ENCODE measurements around the gene CYB561D1. TPM values are rescaled to one million over a fixed set of nuclear protein-coding genes. Genes with fewer than 3 reads are reported as not detected.

CYB561D1 gene
- total and polyA plus RNA-seq, 2 experiments from 2014 or later = 5.9 to 9.6 TPM

DNA sequence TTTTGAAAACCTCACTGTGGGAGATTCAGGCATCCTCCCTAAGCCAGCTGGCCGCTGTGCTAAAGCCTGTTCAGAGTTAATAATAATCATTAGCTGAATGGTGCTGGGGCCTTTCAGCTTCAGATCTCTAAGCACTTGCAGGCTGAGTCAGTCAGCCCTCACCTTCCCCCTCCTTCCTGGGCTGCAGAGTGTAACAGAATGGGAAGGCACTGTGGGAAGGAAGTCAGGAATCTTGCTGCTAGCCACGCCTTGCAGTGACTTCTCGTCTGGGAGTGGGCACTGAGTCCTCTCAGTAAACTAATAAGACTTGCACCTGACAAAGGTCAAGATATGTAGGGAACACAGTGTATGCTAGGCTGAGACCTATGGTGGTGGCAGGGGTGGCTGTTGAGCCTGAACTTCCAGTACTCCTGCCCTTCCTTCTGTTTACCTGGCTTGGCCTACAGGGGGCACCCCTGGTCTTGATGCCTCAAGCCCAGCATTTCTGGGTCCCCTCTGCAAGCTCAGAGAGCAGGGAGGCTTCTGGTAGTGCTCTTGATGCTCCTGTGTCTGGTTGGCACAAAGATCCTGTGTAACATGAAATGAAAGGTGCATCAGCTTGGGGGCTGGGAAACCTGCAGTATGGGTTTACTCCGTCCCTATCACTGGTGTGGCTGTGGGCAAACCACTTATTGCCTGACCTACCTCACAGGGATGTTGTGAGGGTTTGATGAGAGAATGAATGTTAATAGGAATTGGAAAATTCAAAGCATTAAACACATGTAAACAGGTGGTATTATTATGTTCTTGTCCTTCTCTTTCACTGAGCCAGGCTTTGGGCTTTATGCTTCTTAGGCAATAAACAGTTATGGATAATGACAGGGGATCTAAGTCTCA, 6.0 kb downstream of the CYB561D1 start:
- Histone ChIP-seq H4K20me1 (ENCODE audit: insufficient read depth) (no peaks in the 10 kb centered on the region), H3K9ac (no peak overlapping the region), H3K4me1 (ENCODE audit: insufficient read depth) (peaks cover 21% of the 10 kb centered on the region), H3K9me2 (ENCODE audit: insufficient read depth) (no peaks in the 10 kb centered on the region), H3K4me3 (no peak overlapping the region), H3K36me3 (ENCODE audit: low read depth) (0 out of 2 replicates have a peak, but pooled peaks cover 5% of the 10 kb centered on the region), H3K4me2 (ENCODE audit: unreplicated experiment) (no peak overlapping the region), H3K27me3 (replicated peaks; ENCODE audit: insufficient read depth) (no peaks in the 10 kb centered on the region), H3K79me2 (ENCODE audit: insufficient read depth) (peaks cover 20% of the 10 kb centered on the region), H3F3A (ENCODE audit: insufficient read depth) (peaks cover 10% of the 10 kb centered on the region; the same call in 1 of the 2 replicates), H3K27ac (no peak overlapping the region), H2AFZ (no peak overlapping the region), H3K9me3 (ENCODE audit: low read depth) (no peaks in the 10 kb centered on the region)
- TF ChIP-seq EZH2 (IDR thresholded peaks at IDR 0.05; ENCODE audit: insufficient read depth, poor library complexity, severe bottlenecking) = no peak
- TF ChIP-seq EZH2phosphoT487 (IDR thresholded peaks at IDR 0.05; ENCODE audit: insufficient read depth, low read depth) = no peak
- peak; percentile 60 for DNase-seq
- in situ Hi-C loops (cut with MboI) = no loop called here
- 70 to 73% methylated on average over 4 of the region's 4 CpGs for WGBS, 2 experiments (ENCODE audit: low coverage in 1 of 2, low lambda C conversion rate in 2 of 2, missing lambda C conversion rate in 2 of 2)

DNA sequence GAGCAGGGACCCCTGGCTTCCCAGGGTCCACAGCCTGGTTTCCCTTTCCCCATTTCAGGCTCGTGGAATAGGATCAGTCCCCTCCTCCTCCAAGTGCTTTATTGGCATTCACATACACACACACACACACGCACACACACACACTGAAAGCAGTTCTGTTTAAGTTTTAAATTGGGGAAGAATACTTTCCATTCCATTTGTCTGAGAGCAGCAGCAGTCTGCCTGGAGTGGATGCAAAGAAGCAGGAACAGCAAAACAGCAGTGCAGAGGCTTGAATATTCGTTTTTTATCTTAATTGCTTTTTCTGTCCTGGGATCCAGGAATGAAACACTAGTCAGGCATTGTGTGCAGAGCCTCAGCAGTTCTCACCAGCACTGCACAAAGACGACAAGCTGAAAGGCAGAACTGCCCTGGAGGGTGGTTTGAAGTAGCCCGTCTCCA, 7.1 kb downstream of the CYB561D1 start:
- peaks cover 21% of the 10 kb centered on the region for H3K4me1 ChIP-seq (ENCODE audit: insufficient read depth)
- in situ Hi-C loops (cut with MboI) = no loop called here
- H3K27me3 ChIP-seq (replicated peaks; ENCODE audit: insufficient read depth) = no peaks in the 10 kb centered on the region
- DNase-seq = peak; percentile 58
- 38 to 51% methylated on average over 5 of the region's 5 CpGs for WGBS, 2 experiments (ENCODE audit: low coverage in 1 of 2, low lambda C conversion rate in 2 of 2, missing lambda C conversion rate in 2 of 2)
- H3K9me3 ChIP-seq (ENCODE audit: low read depth) = no peaks in the 10 kb centered on the region
- no peak overlapping the region for H3K9ac ChIP-seq
- H3K9me2 ChIP-seq (ENCODE audit: insufficient read depth) = no peaks in the 10 kb centered on the region
- no peak overlapping the region for H2AFZ ChIP-seq
- no peak overlapping the region for H3K4me3 ChIP-seq
- H3F3A ChIP-seq (ENCODE audit: insufficient read depth) = peaks cover 10% of the 10 kb centered on the region; the same call in 1 of the 2 replicates
- no peaks in the 10 kb centered on the region for H4K20me1 ChIP-seq (ENCODE audit: insufficient read depth)
- peaks cover 10% of the 10 kb centered on the region for H3K79me2 ChIP-seq (ENCODE audit: insufficient read depth)
- no peak overlapping the region for H3K27ac ChIP-seq
- no peak overlapping the region for H3K4me2 ChIP-seq (ENCODE audit: unreplicated experiment)
- TF ChIP-seq EZH2 (IDR thresholded peaks at IDR 0.05; ENCODE audit: insufficient read depth, poor library complexity, severe bottlenecking) = no peak
- no peak for TF ChIP-seq EZH2phosphoT487 (IDR thresholded peaks at IDR 0.05; ENCODE audit: insufficient read depth, low read depth)
- H3K36me3 ChIP-seq (ENCODE audit: low read depth) = 0 out of 2 replicates have a peak, but pooled peaks cover 5% of the 10 kb centered on the region

DNA sequence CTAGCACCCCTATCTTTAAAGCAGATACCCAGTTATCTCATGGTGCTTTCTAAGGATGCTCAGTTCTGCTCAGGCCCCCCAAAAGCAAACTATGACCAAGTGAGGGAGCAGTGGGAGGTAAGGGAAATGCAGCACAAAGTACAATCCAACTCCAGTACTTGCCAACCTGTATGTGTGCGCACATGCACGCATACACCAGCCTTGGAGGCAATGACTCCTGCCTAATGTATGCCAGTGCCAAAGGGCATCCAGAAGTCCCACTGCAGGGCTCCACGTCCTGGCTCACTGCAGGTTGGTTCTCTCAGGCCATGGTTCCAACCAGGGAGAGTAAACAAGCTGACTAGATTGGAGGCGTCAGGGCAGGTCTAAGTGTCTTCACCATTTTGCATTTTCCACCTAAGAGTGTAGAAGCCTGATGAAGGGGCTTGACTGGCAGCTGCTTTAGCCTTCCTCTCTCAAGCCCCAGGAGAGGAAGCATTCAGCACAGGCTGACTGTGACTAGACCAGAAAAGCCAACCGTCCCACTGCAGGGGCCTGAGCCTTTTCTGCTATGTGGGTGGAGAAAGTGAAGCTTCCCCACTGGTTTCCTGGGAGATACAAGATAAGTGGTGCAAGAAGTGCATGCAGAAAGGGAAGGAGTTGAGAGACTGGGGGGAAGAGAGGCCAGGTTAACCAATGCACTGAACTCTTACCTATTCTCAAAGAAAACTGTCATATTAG, 7.9 kb downstream of the CYB561D1 start:
- H3K36me3 ChIP-seq (ENCODE audit: low read depth) = no peaks in the 10 kb centered on the region
- no peak overlapping the region for H2AFZ ChIP-seq
- peaks cover 21% of the 10 kb centered on the region for H3K4me1 ChIP-seq (ENCODE audit: insufficient read depth)
- in situ Hi-C loops (cut with MboI) = no loop called here
- no peak overlapping the region for H3K27ac ChIP-seq
- peaks cover 4% of the 10 kb centered on the region; the same call in 1 of the 2 replicates for H3K79me2 ChIP-seq (ENCODE audit: insufficient read depth)
- H3K9me3 ChIP-seq (ENCODE audit: low read depth) = no peaks in the 10 kb centered on the region
- H3K9me2 ChIP-seq (ENCODE audit: insufficient read depth) = no peaks in the 10 kb centered on the region
- no peak for DNase-seq
- H4K20me1 ChIP-seq (ENCODE audit: insufficient read depth) = no peaks in the 10 kb centered on the region
- H3K9ac ChIP-seq = no peak overlapping the region
- 78% methylated on average over 5 of the region's 5 CpGs for WGBS, 2 experiments (ENCODE audit: low coverage in 1 of 2, low lambda C conversion rate in 2 of 2, missing lambda C conversion rate in 2 of 2)
- H3K4me3 ChIP-seq = no peak overlapping the region
- peaks cover 10% of the 10 kb centered on the region; the same call in 1 of the 2 replicates for H3F3A ChIP-seq (ENCODE audit: insufficient read depth)
- H3K27me3 ChIP-seq (replicated peaks; ENCODE audit: insufficient read depth) = no peaks in the 10 kb centered on the region
- no peak for TF ChIP-seq EZH2phosphoT487 (IDR thresholded peaks at IDR 0.05; ENCODE audit: insufficient read depth, low read depth)
- no peak for TF ChIP-seq EZH2 (IDR thresholded peaks at IDR 0.05; ENCODE audit: insufficient read depth, poor library complexity, severe bottlenecking)
- no peak overlapping the region for H3K4me2 ChIP-seq (ENCODE audit: unreplicated experiment)

DNA sequence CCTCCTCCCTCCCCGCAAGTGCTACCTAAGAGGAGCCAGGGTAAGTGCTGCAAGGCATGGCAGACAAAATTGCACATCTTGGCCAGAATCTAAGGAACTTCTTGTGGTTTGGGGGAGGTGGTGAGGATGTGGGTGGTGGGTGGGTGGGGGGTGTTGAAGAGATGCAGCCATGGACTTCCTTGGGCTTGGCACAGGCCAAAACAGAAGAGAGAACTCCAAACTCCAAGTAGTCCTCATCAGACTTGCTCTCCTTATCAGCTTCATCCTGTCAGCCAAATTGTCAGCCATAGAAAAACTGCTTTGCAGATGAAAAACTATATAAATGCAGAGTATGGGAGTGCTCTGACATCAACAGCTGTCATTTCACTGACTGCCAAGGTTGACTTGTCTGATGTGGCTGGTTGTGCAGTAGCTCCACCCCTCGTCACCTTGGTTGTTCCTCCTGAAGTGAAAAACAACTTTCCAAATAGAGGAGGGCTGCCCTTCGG, 8.5 kb downstream of the CYB561D1 start:
- Histone ChIP-seq H3K9ac (no peak overlapping the region), H3K9me2 (ENCODE audit: insufficient read depth) (no peaks in the 10 kb centered on the region), H3K4me2 (ENCODE audit: unreplicated experiment) (no peak overlapping the region), H3K27me3 (replicated peaks; ENCODE audit: insufficient read depth) (no peaks in the 10 kb centered on the region), H3K4me3 (no peak overlapping the region), H3K79me2 (ENCODE audit: insufficient read depth) (peaks cover 4% of the 10 kb centered on the region; the same call in 1 of the 2 replicates), H3K4me1 (ENCODE audit: insufficient read depth) (peaks cover 21% of the 10 kb centered on the region), H4K20me1 (ENCODE audit: insufficient read depth) (no peaks in the 10 kb centered on the region), H3K36me3 (ENCODE audit: low read depth) (no peaks in the 10 kb centered on the region), H3K27ac (no peak overlapping the region), H2AFZ (no peak overlapping the region), H3K9me3 (ENCODE audit: low read depth) (no peaks in the 10 kb centered on the region), H3F3A (ENCODE audit: insufficient read depth) (peaks cover 10% of the 10 kb centered on the region; the same call in 1 of the 2 replicates)
- in situ Hi-C loops (cut with MboI) = no loop called here
- WGBS, 2 experiments (ENCODE audit: low coverage in 1 of 2, low lambda C conversion rate in 2 of 2, missing lambda C conversion rate in 2 of 2) = 85% methylated on average over 3 of the region's 3 CpGs
- no peak for DNase-seq
- TF ChIP-seq EZH2 (IDR thresholded peaks at IDR 0.05; ENCODE audit: insufficient read depth, poor library complexity, severe bottlenecking) = no peak
- TF ChIP-seq EZH2phosphoT487 (IDR thresholded peaks at IDR 0.05; ENCODE audit: insufficient read depth, low read depth) = no peak

Data from GM23248 (cell line).